Eye (tissue), 1 donor: Measurements from ENCODE around the gene CNKSR3.
"Not testable (repeated sequence)": the region's sequence is repeated elsewhere in the genome, so short reads cannot be mapped to it uniquely, and the experiment has no call there.

Experiments
- DNase-seq: peaks from one replicate; pipeline ENCODE4 v3.0.0-alpha.2; 2015

The CNKSR3 gene

DNA sequence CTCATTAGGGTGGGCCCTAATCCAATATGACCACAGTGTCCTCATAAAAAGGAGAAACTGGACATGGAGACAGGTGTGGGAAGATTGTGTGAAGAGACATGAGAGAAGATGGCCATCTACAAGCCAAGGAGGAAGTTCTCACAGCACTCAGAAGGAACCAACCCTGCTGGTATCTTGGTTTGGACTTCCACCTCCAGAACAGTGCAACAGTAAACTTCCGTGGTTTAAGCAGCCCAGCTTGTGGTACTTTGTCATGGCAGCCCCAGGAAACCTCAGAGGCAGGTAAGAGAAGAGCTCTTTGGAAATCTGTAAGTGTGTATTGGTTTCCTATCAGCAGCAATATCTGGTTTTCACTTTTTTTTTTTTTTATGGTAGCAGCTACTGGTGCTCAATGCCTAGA is 16.5 kb upstream of the CNKSR3 start:
- DNase-seq, result no peak

DNA sequence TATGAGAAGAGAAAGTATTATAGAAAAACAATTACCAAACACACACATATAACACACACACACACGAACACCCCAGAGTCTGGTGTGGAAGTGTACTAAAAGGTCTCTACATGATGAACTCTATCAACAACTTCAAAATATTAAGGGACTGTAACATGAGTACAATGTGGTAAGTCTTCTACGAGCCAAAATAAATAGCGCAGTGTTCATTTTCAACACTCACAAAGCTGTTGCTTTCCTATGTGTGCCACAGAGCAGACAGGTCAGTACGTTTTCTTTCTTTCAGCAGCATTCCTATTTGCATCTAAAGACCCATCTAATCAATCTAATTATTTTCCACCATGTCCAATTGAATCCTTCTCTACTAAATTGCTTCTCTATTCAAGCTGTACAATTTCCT is 12.1 kb upstream of the CNKSR3 start:
- DNase-seq, result no peak

DNA sequence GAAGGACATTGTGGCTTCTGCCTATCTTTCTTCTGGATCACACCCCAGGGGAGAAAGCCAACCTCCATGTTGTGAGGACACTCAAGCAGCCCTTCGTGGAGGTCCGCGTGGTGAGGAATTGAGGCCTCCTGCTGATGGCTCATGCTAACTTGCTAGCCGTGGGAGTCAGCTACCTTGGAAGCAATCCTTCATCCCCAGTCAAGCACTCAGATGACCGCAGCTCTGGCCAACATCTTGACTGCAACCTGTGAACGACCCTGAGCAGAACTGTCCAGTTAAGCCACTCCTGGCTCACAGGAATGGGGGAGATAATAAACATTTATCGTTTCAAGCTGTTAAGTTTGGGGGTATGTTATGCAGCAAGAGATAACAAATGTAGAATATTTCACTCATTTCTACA is 10.9 kb upstream of the CNKSR3 start:
- DNase-seq, result no peak

DNA sequence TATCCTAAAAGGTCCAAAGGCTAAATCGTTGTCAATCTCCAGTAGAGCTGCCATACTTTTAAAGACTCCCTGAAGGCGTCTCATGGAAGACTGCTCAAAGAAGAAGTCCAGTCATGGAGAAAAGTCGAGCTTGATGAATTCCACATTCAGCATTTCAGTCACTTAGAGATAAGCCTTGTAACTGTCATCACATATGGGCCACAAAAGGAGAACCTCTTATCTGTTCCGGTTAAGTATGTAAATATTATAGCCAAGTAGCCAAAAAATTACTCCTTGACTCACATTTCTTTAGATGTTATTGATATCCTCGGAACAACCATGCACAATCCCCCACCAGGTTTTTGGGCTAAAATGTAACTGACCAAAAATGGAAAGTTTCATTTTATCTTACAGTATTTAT is 9.8 kb upstream of the CNKSR3 start:
- no peak for DNase-seq

DNA sequence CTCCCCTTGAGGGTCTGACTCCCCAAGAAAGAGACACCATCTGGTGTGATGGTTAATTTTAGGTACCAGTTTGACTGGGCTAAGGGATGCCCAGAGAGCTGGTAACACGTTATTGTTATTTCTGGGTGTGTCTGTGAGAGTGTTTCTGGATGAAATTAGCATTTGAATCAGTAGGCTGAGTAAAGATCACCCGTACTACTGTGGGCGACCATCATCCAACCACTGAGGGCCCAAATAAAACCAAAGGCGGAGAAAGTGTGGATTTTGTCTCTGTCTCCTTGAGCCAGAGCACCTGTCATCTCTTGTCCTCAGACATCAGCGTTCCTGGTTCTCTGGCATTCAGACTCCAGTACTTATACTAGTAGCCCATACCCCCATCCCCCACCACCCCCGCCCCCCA is 7.9 kb upstream of the CNKSR3 start:
- no peak for DNase-seq

DNA sequence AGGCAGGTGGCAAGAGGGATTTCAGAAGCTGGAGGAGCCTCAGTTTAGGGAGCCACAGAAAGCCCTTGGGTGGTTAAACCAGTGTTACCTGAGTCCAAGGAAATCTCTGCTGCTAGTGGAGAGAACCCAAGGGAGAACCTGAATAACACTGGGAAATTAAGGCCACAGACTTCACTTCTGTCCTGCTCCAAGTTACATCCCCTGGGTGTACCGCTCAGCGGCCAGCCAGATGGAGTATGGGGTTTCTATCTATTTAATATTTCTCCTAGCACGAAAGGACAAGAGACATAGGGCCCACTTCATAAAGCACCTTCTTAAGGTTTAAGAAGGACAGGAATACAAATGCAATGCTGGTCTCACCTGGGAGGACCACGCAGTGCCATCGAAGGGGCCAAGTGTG is 5.8 kb upstream of the CNKSR3 start:
- no peak for DNase-seq

DNA sequence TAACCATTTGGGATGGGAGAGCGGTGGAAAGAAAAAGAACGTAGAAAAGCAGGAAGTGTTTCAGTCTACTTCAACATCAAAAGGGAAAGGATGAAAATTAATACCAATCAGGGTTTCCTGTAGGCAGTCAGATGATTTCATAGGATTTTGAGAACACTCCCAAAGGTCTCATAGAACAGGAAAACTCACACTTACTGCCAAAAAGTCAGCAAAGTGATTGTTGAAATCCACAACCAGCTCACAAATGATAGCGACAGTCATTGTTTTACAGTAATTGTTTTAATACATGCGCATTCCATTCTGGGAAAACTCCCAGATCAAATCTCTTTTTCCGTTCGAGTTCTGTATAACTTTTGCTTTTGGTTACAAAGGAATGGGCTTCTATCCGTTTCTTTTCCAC is 5.3 kb upstream of the CNKSR3 start:
- peak; percentile 47 for DNase-seq

DNA sequence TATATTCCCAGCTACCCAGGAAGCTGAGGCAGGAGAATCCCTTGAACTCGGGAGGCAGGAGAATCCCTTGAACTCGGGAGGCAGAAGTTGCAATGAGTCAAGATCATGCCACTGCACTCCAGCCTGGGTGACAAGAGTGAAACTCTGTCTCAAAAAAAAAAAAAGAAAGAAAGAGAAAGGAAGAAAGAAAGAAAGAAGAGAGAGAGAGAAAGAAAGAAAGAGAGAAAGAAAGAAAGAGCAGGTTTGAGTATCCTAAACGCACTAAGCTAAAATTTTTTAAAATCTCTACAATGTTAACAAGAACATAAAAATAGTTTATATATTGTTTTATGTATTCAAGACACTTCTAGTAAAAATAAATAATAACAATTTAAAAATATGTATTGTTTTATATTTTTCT is 4.6 kb upstream of the CNKSR3 start:
- not testable (repeated sequence) for DNase-seq

DNA sequence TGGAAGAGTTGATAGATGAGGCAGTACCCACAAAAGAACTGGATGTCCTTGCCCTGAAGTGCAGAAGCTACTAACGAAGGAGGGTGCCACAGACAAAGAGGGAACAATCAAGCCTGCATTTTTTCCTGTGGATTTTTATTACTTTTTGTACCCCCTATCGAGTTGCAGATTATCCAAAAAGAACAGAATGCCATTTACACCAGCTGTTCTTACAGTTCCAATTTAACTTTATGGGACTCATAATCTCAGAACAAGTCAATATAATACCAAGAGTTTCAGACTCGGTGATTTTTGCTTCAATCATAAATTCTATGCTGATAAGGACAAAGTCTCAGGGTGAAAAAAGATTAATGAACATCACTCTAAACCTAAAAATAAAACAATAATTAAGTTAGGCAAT is 4.0 kb upstream of the CNKSR3 start:
- no peak for DNase-seq

DNA sequence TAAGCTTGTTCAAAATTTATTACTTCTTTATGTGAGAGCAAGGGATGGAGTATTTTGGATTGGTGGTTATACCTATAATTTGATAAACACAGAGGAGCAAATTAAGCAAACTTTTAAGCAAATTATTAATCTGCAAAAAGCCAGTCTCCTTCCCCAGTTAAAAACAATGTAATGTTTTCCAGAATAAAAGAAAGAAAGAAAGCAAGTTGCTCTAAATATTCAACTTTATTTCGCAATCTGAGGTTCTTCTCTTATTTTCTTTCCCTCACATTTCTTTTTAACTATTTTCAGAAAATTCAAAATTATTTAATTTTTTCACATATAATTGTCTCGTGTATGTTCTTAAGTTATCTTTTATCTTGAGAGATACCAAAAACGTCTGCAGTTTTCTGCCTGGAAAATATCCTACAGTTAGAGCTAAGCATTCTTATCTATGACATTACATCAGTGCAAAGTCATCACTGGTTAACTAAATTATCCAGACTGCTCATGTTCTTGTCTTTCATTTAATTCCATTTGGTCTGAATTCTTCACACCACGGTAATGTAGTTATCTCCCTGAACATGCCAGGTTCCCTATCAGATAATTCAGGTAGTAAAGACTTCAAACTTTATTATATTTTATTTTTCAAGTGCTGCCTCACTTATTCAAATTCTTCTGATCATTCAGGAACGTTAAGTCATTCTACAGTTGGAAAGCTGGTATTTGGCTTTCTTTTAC is 3.3 kb upstream of the CNKSR3 start:
- DNase-seq, result no peak

DNA sequence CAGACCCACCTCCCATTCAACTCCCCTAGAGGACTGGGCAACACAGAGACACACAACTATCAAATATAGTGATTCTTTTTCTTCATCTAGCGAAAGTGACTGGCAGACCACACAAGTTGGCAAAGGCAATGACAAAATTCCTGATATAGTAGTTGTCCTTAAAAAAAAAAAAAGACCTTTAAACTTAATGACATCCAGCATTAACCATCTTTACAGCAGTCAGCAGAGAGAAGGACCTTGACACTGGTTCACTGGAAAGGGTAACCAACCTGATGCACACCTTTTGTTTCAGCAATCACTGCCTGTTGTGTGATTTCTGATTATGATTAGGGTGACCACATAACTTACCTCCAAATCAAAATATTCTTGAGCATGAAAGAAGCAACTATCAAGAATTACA is 1.7 kb upstream of the CNKSR3 start:
- DNase-seq, result no peak

DNA sequence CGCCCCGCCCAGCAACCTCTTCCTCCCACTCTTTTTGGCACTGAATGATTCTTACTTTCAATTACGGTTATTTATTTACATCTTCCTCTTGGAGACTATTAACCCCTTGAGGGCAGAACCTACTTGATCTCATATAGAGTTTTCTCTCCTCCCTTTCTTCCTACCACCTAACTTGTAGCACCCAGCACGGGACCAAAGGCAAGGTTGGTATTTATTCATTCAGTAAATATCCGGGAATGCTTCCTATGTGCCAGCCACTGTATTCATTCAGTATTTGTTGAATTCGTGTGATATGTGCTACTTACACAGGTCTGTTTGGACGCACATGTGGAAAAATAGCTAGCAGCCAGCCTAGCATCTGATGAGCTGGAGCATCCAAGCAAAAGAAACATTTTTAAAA is 1.3 kb upstream of the CNKSR3 start:
- no peak for DNase-seq

DNA sequence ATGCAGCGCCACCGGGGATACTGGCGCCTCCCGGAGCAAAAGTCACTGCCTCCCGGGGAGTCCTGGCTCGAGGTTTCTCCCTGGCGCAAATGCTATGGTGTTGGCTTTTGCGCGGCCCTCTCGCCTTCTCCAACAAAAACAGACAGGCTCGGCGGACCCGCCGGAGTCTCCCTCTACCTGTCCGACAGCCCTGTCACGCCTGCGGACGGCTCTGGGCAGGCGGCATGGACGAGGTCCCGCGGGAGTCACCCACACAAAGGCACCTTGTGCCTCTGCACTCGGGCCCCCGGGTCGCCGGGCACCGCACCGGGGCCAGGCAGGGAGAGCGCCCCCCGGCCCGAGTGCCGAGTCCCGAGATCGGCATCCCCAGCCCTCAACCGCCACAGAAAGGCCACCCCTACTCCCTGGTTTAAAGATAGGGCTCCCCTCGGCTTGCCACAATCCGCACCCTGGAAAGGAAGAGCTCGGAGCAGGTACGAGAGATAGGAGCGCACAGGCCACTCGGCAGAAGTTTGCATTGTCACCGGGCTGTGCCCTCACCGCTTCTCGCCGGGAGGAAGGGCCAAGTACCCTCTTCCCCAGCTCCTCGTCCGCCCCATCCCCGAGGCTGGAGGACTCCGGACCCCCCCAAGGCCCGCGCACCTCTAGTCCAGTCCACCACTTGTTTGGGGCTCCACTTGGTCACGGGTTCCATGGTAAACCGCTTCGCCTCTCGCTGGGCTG is 903 bp downstream of the CNKSR3 start:
- DNase-seq, result peak; percentile 91

DNA sequence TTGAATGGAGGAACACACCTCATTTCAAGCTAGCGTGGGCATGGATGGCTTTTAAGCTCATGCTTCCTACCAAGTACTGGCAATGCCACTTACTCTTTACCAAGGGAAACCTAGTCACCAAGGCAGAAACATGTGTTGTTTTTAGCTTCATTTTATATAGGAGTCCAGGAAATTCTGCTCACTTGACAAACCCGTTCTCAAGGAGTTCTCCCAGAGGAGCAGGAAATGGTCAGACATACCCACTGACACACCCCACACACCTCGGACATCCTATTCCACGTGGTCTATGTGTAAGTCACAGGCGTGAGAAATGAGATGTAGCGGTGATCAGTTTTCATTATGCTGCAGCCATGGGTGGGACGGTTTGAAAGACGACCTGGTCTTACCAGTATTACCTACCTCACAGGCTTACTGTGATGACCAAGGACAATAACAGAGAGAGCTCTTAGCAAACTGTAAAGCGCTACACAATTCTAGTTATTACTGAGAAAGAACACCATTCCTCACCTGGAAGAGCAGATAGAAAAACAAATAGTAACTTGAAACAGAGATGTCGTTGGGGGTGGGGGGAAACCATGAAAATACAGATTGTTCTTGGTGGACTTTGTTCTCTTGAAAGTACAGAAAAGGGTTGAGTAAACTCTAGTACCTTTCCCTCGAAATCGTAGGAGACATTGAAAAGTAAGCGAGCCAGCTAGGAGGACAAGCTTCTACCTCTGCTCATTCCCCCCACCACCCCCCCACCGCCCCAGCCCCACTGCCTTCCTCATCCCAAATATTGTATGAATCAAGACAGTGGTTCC is 1.7 kb downstream of the CNKSR3 start:
- peak; percentile 20 for DNase-seq

DNA sequence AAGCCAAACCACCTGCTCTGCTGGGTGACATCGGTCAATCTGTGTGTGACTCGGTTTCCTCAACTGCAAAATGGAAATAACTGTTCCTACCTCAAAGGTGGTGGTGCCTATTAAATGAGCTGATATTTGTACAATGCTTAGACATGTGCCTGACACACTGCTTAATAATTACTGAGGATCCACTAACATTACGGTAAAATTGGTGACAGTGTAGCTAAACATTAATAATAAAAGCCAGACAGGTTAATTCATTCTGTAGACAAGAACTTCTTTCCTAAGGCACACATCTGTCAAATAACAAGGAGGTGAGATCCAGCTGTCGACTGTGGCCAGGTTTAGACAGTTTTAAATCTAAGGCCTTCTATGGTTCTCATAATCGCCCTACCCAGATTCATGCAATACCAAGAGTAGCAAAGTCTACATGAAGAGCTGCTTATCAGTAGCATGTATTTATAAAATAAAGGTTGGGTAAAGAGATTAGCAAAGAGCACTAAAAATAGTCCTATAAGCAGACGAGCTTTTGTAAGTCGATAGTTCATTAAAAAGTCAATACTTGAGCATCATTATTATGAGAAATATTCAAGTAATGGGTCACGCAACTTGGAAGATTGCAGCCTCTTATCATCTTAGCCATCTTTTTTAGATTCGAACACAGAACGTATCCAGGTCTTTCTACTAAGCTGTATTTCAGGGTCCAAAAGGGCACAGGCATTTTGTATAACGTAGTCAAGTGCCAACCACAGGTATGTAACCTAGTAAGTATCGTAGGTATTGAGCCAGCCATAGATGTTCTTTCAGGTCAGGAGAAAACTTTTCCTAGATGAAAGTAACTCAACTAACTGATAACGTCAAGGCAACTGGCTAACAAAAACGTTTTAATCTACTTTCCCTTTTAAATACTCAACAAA is 3.2 kb downstream of the CNKSR3 start:
- DNase-seq, result no peak

DNA sequence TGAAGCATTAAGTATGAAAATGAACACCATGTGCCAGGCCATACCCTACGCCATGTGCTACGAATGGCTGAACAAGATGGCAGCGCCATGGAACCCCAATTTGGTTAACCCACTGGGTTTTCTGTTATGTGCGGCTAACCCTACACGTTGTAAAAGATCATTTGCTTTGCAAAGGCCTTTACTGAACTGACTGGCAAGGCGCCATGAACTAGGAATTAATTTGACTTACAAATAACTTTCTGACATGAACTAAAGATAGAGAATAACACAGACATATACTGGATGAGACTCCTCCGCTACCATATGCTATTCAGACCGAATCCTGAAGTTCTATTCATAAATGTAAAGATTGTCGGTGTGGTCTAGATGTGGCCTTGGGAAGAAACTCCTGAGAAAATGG is 3.9 kb downstream of the CNKSR3 start:
- no peak for DNase-seq

DNA sequence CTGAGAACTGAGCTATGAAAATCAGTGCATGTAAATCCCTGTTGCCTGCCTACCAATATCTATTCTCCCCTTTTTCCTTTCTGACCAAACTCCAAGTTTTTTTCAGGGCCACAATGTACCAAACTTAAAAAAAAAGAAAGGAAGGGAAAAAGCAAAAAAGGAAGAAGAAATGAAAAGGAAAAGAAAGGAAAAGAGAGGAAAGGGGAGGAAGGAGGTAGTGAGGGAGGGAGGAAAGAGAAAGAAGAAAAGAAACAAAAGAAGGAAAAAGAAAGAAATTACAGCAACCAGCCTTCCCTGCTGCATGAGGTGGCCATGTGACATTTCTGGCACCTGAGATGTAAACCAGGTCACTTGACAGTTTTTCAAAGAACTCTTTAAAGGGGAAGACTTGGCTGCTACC is 4.4 kb downstream of the CNKSR3 start:
- no peak for DNase-seq

DNA sequence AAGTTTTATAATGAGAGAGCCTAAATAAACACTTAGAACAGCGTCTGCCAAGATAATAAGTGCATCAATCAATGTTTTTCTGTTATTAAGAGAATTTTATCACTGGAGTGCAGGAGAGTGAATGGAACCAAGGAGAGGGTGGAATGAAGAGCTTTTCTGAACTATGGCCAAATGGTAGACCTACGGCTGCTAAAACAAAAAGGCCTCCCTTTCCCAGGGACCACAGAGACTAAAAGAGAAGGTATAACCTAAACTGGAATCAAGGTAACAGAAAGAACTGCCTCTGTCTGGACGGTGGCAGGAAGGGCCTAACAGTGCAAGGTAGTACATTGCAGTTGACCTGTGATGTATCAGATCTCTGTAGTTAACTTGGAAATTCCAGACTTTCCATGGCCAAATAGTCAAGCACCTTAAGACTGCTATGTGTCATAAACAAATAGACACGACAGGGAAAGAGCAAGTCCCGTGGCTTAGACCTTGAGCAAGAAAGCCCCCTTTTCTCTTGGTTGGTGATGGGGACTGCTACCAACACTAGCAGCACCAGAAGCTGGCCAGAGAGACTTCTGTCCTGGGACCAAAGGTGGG is 5.5 kb downstream of the CNKSR3 start:
- DNase-seq, result no peak

DNA sequence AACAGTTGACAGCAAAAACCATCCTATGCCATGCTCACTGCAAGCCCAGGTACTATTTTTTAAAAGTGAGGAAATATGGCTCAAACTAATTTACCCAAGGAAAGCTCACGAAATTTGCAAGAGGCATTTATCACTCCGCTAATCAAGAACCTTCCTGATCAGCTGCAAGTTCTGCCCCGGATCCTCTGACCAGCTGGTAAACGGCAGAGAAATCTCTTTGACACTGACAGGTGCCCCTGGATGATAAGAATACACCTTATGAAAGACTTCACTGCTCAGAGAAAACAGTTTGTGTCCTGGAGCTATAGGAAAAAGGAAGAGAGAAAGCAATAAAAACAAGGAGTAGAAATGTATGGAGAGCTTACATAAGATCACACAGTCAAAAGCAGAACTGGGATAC is 6.4 kb downstream of the CNKSR3 start:
- DNase-seq, result no peak

DNA sequence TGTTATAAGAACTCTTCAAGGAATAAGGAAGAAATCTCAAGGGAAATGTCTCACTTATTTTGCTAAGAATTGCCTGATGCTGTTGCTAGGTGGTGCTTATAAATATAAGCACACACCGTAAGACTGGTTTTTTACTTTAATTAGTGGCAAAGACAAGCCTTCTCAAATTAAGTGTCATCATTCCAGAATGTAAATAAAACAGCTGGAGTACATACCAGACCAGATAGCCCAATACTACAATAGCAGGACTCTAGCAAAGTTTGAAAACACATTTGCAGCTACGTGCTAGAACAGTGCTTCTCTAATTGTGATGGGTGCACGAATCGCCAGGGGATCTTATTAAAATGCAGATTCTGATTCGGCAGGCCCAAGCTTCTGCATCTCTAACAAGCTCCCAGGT is 6.8 kb downstream of the CNKSR3 start:
- no peak for DNase-seq

DNA sequence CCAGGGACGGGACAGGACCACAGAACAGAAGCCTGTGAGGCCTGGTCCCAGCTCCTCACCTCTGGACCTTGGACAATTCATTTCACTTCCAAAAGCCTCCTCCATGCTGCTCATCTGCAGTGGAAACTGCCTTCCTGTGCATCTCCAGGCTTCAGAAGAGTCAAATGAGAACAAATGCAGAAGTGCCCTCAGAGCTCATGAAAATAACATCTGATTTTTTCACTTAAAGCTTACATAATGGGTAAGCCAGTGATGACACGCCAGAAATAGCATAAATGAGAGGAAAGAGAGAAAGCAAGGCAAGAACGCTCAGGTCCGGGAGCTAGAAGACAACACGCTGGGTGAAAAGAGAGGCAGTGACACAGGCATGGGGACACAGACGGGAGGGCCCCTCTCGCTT is 7.9 kb downstream of the CNKSR3 start:
- DNase-seq, result no peak

DNA sequence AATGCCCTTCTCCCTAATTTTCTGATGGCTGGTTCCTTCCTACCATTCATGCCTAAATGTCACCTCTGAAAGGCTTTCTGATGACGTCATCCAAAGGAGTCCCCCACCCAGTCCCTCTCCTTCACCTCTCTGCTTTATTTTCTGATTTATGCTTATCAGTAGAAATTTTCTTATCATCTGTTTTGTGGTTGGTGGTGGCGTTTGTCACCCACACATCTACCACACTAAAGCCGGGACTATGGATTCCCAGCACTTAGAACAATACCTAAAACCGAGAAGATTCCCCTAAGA is 9.0 kb downstream of the CNKSR3 start:
- DNase-seq, result no peak
